EH (cell line): Measurements from ENCODE around the gene LIPI.
"Not testable (repeated sequence)": the region's sequence is repeated elsewhere in the genome, so short reads cannot be mapped to it uniquely, and the experiment has no call there.

Source experiments
- DNase-seq: peaks from one replicate; pipeline ENCODE4 v3.0.0-alpha.2; 2015; ENCODE audit warnings: low read depth

Gene LIPI

GRCh38 chr21:14210738-14211137, at the start of gene LIPI:
TSS of gene LIPI (minus strand) at chr21:14210955. CDS start at chr21:14210845, 110 bp downstream.
- no peak for DNase-seq

- no peak for DNase-seq
Measured at GRCh38 chr21:14260174-14260764, 49.5 kb upstream of the LIPI start.

GRCh38 chr21:14259747-14260146, 49.0 kb upstream of the LIPI start:
- DNase-seq = peak; percentile 42

GRCh38 chr21:14251336-14251735, 40.6 kb upstream of the LIPI start:
- DNase-seq = no peak

DNA sequence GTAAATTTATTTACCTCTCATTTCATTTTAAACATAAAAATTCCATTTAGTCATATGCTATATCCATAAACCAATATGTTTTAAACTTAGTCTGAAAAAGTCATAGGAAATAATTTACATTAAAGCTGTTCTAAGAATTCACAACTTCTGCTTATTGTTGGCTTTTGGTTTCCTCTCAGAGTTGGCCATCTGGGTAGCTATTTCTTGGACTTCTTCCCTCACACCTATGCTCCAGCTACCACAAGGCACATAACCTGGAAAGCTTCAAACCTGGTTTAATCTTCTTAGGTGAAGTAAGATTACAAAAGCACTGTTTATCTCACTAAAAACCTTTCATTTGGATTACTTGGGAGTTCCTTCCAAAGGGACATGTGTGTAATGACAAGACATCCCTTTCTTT, 35.0 kb upstream of the LIPI start:
- DNase-seq = no peak

- DNase-seq = no peak
Measured at GRCh38 chr21:14244911-14245310, 34.2 kb upstream of the LIPI start.

GRCh38 chr21:14243874-14244273, 33.1 kb upstream of the LIPI start:
- DNase-seq = no peak

GRCh38 chr21:14243461-14243860, 32.7 kb upstream of the LIPI start:
- no peak for DNase-seq

DNA sequence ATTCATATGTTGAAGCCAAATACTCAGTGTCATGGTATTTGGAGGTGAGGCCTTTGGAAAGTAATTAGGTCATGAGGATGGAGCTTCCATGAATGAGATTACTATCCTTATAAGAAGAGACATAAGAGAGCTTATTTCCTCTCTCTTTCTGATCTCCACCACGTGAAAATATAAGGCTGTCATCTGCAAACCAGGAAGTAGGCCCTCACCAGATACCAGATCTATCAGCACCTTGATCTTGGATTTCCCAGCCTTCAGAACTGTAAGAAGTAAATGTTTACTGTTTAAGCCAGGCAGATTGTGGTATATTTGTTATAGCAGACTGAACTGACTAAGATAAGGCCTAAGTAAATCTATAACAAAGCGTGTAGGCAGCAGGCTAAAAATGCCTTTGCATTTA, 30.5 kb upstream of the LIPI start:
- DNase-seq = no peak

- no peak for DNase-seq
Measured at GRCh38 chr21:14239281-14239680, 28.5 kb upstream of the LIPI start.

DNA sequence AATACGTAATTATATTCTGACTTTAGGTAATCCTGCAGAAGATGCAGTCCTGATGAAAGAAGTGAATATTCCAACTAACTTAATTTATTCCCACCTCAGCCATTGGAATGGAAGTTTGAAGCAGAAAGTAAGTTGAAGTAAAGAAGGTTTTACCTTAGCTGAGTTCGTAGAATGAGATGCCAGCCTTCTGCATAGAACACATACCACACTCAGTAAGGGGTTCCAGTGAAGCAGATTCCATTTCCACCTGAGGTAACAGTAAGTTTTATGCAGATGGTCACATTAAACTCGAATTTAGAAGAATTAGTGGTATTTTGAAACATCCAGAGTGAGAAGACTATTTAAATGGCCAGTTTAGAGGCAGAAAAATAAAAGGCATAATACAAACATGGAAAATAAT, 25.4 kb upstream of the LIPI start:
- no peak for DNase-seq

DNA sequence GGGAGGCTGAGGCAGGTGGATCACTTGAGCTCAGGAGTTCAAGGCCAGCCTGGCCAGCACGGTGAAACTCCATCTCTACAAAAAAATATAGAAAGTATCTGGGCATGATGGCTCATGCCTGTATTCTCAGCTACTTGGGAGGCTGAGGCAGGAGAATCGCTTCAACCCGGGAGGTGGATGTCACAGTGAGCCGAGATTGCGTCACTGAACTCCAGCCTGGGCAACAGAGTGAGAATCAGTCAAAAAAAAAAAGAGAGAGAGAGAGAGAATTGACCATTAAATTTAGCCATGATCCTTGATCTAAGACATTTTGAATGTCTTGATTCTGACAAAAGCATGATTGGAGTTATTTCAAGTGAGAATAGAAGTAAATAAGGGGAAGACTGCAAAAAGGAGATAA, 24.3 kb upstream of the LIPI start:
- no peak for DNase-seq

- no peak for DNase-seq
Measured at GRCh38 chr21:14229399-14229798, 18.6 kb upstream of the LIPI start.

GRCh38 chr21:14223365-14223764, 12.6 kb upstream of the LIPI start:
- DNase-seq = no peak

DNA sequence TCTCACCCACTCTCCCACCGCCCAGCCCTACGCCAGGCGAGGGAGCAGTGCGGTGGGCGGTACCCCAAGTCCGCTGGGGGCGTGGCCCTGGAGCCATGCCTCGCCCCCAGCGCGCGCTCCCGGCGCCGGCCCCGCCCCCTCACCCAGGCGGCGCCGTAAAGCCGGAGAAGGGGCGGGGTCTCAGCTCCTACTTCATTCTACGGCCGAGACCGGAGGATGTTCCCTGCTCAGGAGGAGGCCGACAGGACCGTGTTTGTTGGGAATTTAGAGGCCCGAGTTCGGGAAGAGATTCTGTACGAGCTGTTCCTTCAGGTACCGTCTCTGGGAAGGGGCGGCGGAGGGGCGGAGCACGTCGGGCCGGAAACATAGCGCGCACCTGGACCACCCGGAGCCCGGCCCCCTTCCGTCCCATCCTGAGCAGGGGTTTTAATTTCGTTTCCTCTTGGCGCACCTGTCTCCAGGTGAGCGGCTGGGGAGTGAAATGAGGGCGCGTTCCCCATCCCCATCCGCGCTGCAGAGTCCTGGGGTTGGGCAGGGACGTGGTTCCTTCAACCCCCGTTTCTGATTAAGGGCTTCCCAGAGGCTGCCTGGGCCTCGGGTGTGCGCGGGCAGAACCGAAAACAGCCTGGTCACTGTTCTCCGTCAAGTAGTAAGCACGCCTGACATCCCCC, 5.4 kb upstream of the LIPI start, which contains the start of gene RBM11:
RBM11 (plus strand) TSS at position 187 of the 671 bp plus-strand sequence; CDS start at position 217, 30 bp downstream.
- DNase-seq = peak; percentile 46

DNA sequence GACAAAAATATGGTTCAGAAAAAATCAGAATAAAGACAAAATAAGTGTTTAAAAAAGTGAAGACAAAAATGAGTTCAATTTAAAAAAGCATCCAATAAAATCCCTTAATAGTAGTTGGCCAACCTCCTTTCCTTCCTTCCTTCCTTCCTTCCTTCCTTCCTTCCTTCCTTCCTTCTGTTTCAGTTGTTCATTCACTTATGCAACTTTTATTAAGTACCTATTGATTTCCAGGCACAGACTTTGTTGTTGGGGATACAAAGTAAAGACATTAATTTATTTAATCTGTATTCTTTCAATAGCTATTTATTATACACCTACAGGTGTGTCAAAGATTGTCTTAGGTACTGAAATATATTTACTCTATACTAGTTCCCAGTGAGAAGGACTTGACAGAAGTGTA, 2.4 kb upstream of the LIPI start:
- DNase-seq = no peak

GRCh38 chr21:14206222-14206621, 4.5 kb downstream of the LIPI start:
- DNase-seq = no peak

DNA sequence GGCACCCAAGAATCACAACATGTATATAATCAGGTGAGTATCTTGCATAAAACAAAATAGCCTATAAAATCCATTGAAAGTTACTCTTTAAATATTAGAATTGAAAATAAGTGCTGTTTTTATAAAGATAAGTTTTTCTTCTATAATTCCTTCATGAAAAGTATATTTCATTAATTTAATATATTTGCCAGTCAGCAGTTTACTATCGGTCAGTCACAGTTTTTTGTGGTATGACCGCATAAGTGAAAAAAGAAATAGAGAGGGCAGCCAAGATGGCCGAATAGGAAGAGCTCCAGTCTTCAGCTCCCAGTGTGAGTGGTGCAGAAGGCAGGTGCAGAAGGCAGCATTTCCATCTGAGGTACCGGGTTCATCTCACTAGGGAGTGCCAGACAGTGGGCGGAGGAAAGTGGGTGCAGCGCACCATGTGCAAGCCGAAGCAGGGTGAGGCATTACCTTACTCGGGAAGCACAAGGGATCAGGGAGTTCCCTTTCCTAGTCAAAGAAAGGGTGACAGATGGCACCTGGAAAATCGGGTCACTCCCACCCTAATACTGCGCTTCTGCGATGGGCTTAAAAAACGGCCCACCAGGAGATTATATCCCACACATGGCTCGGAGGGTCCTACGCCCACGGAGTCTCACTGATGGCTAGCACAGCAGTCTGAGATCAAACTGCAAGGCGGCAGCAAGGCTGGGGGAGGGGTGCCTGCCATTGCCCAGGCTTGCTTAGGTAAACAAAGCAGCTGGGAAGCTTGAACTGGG, 44.1 kb downstream of the LIPI start:
- not testable (repeated sequence) for DNase-seq

DNA sequence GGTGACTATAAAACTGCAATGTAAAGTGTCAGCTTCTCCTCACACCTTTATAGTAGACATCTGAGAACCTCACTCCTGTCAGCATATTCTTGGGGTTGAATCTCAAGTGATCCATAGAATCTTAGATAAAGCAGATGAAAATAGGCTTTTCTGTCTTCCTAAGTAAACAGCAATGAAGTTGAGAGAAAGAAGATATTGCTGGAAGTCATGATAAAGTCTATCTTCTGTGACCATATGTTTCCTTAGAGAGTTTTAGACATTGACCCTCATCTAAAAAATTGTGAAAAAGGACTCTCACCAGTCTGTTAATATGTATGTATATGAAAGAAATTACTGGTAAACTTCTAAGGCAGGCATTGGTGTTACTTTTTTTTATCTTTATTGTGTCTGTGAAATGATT, 66.8 kb downstream of the LIPI start:
- DNase-seq = no peak

GRCh38 chr21:14124266-14124665, 86.5 kb downstream of the LIPI start:
- DNase-seq = no peak

GRCh38 chr21:14121719-14122118, 89.0 kb downstream of the LIPI start:
- DNase-seq = no peak

DNA sequence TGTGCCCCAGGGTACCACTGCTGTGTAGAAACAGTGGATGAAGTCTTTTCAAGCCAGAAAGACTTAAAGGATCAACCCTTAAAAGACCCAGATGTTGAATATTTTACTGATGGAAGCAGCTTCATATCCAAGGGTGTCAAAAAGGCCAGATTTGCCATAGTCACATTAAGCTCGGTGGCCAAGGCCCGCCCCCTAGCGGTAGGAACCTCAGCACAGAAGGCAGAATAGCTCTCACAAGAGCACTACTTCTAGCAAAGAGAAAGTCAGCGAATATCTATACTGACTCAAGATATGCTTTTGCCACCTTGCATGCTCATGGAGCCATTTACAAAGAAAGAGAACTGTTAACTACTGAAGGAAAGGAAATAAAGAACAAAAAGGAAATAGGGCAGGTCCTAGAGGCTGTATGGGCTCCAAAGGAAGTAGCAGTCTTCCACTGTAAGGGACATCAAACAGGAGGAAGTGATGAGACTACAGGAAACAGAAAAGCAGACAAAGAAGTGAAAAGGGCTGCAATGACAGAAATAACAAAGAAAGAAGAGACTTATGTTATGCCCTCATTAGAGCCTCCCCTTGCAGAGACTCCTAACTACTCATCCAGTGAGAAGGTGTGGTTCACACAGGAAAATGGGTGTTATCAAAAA, 90.5 kb downstream of the LIPI start:
- DNase-seq = peak; percentile 11

DNA sequence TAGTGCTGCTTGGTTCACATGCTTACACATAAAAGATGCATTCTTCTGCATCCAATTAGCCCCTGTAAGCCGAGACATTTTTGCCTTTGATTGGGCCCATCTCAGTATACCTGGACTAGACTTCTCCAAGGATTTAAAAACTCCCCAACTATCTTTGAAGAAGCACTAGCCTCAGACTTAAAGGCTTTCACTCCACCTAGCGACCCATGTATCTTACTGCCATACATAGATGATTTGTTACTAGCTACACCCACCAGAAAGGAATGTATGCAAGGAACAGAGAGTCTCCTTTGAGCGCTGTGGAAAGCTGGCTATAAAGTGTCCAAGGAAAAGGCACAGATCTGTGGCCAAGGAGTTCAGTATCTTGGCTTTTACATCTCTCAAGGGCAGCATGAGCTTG, 91.7 kb downstream of the LIPI start:
- DNase-seq = no peak
